Ishikawa (cell line): ENCODE results near the gene APOB.

Experiments
- CEBPB ChIP-seq: IDR thresholded peaks from 2 replicates; pipeline ENCODE4 v1.6.1; 2012
- EGR1 ChIP-seq: IDR thresholded peaks from 2 replicates; pipeline ENCODE4 v1.6.1; 2012
- EP300 ChIP-seq: IDR thresholded peaks from 2 replicates; pipeline ENCODE4 v1.6.1; 2012; ENCODE audit warnings: borderline replicate concordance
- FOXM1 ChIP-seq: IDR thresholded peaks from 2 replicates; pipeline ENCODE4 v1.6.1; 2012; ENCODE audit warnings: low read depth, borderline replicate concordance
- NFIC ChIP-seq: IDR thresholded peaks from 2 replicates; pipeline ENCODE4 v1.6.1; 2012
- RAD21 ChIP-seq: IDR thresholded peaks from 2 replicates; pipeline ENCODE4 v1.6.1; 2012; ENCODE audit warnings: low read depth
- TAF1 ChIP-seq: IDR thresholded peaks from 2 replicates; pipeline ENCODE4 v1.6.1; 2012; ENCODE audit warnings: low read depth, mild to moderate bottlenecking
- TF ChIP-seq, protein P1 (sequence below): IDR thresholded peaks from 2 replicates; pipeline ENCODE4 v1.6.1; 2012
- TF ChIP-seq, protein P2 (sequence below): IDR thresholded peaks from 2 replicates; pipeline ENCODE4 v1.6.1; 2012
- TF ChIP-seq, protein P3 (sequence below): IDR thresholded peaks from 2 replicates; pipeline ENCODE4 v1.6.1; 2012; ENCODE audit warnings: low read depth, mild to moderate bottlenecking

GRCh38 chr2:21028021-21028947, 15.6 kb downstream of the APOB start:
- TF ChIP-seq EP300 (no peak), EGR1 (no peak), TAF1 (no peak), CEBPB (no peak), RAD21 (no peak), NFIC (no peak), FOXM1 (no peak)
- TF ChIP-seq, protein P1, sequence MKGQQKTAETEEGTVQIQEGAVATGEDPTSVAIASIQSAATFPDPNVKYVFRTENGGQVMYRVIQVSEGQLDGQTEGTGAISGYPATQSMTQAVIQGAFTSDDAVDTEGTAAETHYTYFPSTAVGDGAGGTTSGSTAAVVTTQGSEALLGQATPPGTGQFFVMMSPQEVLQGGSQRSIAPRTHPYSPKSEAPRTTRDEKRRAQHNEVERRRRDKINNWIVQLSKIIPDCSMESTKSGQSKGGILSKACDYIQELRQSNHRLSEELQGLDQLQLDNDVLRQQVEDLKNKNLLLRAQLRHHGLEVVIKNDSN = no peak
- TF ChIP-seq, protein P2, sequence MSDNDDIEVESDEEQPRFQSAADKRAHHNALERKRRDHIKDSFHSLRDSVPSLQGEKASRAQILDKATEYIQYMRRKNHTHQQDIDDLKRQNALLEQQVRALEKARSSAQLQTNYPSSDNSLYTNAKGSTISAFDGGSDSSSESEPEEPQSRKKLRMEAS = no peak
- TF ChIP-seq, protein P3, sequence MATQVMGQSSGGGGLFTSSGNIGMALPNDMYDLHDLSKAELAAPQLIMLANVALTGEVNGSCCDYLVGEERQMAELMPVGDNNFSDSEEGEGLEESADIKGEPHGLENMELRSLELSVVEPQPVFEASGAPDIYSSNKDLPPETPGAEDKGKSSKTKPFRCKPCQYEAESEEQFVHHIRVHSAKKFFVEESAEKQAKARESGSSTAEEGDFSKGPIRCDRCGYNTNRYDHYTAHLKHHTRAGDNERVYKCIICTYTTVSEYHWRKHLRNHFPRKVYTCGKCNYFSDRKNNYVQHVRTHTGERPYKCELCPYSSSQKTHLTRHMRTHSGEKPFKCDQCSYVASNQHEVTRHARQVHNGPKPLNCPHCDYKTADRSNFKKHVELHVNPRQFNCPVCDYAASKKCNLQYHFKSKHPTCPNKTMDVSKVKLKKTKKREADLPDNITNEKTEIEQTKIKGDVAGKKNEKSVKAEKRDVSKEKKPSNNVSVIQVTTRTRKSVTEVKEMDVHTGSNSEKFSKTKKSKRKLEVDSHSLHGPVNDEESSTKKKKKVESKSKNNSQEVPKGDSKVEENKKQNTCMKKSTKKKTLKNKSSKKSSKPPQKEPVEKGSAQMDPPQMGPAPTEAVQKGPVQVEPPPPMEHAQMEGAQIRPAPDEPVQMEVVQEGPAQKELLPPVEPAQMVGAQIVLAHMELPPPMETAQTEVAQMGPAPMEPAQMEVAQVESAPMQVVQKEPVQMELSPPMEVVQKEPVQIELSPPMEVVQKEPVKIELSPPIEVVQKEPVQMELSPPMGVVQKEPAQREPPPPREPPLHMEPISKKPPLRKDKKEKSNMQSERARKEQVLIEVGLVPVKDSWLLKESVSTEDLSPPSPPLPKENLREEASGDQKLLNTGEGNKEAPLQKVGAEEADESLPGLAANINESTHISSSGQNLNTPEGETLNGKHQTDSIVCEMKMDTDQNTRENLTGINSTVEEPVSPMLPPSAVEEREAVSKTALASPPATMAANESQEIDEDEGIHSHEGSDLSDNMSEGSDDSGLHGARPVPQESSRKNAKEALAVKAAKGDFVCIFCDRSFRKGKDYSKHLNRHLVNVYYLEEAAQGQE = no peak
